Measurements from ENCODE around the gene SAMD14. TPM values are rescaled to one million over a fixed set of nuclear protein-coding genes. Genes with fewer than 3 reads are reported as not detected.

Gene SAMD14
- total and polyA plus RNA-seq, 2 of the 4 experiments (the other 2 are of a cell fraction): 1.4 to 6.2 TPM

GRCh38 chr17:50166518-50167181 is 36.7 kb upstream of the SAMD14 start:
- Histone ChIP-seq H3K23ac (ENCODE audit: low read depth, low read length) (peak overlapping the region; percentile 55; the same call in 1 of the 2 replicates), H3K4ac (ENCODE audit: low read depth, low read length) (peak overlapping the region; percentile 42; the same call in 1 of the 2 replicates), H3K79me1 (ENCODE audit: low read depth in 1 of 2, low read length in 2 of 2) (peaks cover 0 to 2% of the 10 kb centered on the region in 2 experiments; a peak in 1 of 4 replicates), H3K27me3 (ENCODE audit: control insufficient read depth, insufficient read depth, low read length) (no peaks in the 10 kb centered on the region), H2AFZ (replicated peaks; ENCODE audit: low read length, poor library complexity) (no peak overlapping the region), H2AK9ac (replicated peaks; ENCODE audit: low read depth, low read length, poor library complexity) (peak overlapping the region; percentile 24), H2BK5ac (ENCODE audit: low read depth, low read length, poor library complexity, severe bottlenecking) (peak overlapping the region; percentile 37), H3K9me1 (ENCODE audit: insufficient read depth, low read length) (peaks cover 3% of the 10 kb centered on the region; the same call in 1 of the 2 replicates), H3K14ac (replicated peaks; ENCODE audit: low read depth, low read length) (no peak overlapping the region), H2AK5ac (ENCODE audit: low read depth, low read length) (peak overlapping the region; percentile 84), H3K9ac (ENCODE audit: low read depth, low read length) (no peak overlapping the region), H2BK15ac (ENCODE audit: low read depth, low read length) (peak overlapping the region; percentile 86; the same call in 2 of the 3 replicates), H3K56ac (ENCODE audit: extremely low read depth, insufficient read depth, low read length) (no peak overlapping the region), H4K20me1 (ENCODE audit: insufficient read depth, low read length) (no peaks in the 10 kb centered on the region), H2BK120ac (ENCODE audit: low read depth, low read length) (no peak overlapping the region; the same call in none of the 2 replicates), H3K4me2 (ENCODE audit: low read depth, low read length) (no peak overlapping the region), H3K9me3 (ENCODE audit: control insufficient read depth, insufficient read depth, low read length) (no peaks in the 10 kb centered on the region), H3K18ac (ENCODE audit: low read depth, low read length) (no peak overlapping the region), H4K5ac (ENCODE audit: low read depth, low read length) (no peak overlapping the region), H2BK20ac (ENCODE audit: low read depth, low read length) (no peak overlapping the region), H3K4me1 (ENCODE audit: control insufficient read depth, insufficient read depth, low read length) (peaks cover 2% of the 10 kb centered on the region; the same call in 1 of the 2 replicates), H4K8ac (ENCODE audit: low read depth in 2 of 2, low read length in 2 of 2) (no peak overlapping the region), H3K4me3 (ENCODE audit: insufficient read depth, low read depth, low read length) (no peak overlapping the region), H3K27ac (ENCODE audit: insufficient read depth, low read length) (no peak overlapping the region), H4K91ac (ENCODE audit: insufficient read depth, low read depth, low read length) (no peak overlapping the region; the same call in 1 of the 2 replicates), H3K36me3 (ENCODE audit: control insufficient read depth, insufficient read depth, low read length) (no peaks in the 10 kb centered on the region)
- ChIA-PET POLR2A (ENCODE audit: unreplicated experiment) (interaction anchor here (1.2 kb wide), 1 partner anchor 35 kb away, joined by 3 read pairs; no protein-coding TSS in a partner anchor), CTCF (no interaction called here)
- no peak for DNase-seq
- no peak for ATAC-seq (ENCODE audit: low read depth)
- WGBS, 2 experiments (ENCODE audit: extremely low coverage in 2 of 2, insufficient read length in 1 of 2): 63% methylated on average over 1 of the region's 7 CpGs; no CpG with 5 or more reads in 1 of the 2 experiments
- intact Hi-C loops (cut with micrococcal nuclease): no loop called here
- dilution Hi-C loops (cut with HindIII; ENCODE audit: low sequenced_read_pairs, unreplicated experiment): no loop called here
- in situ Hi-C loops (cut with MboI; ENCODE audit: low sequenced_read_pairs): no loop called here
- no TSS peak for BruUV-seq (replicated peaks)
- TF ChIP-seq POLR2A (IDR thresholded peaks at IDR 0.05; ENCODE audit: low read depth, low read length) (no peak), MXI1 (IDR thresholded peaks at IDR 0.05; ENCODE audit: borderline replicate concordance, low read depth, low read length) (no peak), CEBPB (IDR thresholded peaks at IDR 0.05; ENCODE audit: low read depth, low read length) (no peak), NFE2L2 (IDR thresholded peaks at IDR 0.05; ENCODE audit: low read depth, low read length) (no peak), MAZ (IDR thresholded peaks at IDR 0.05; ENCODE audit: borderline replicate concordance, low read depth, low read length) (no peak), RFX5 (IDR thresholded peaks at IDR 0.05; ENCODE audit: low read depth, low read length) (no peak), USF2 (IDR thresholded peaks at IDR 0.05; ENCODE audit: low read depth, low read length) (no peak), CTCF (conservative IDR thresholded peaks at IDR 0.05; ENCODE audit: low read depth, low read length) (no peak), FOS (IDR thresholded peaks at IDR 0.05; ENCODE audit: low read depth, low read length) (no peak), MAFK (IDR thresholded peaks at IDR 0.05; ENCODE audit: low read depth, low read length) (no peak), BHLHE40 (IDR thresholded peaks at IDR 0.05; ENCODE audit: low read depth, low read length) (no peak), CHD1 (IDR thresholded peaks at IDR 0.05; ENCODE audit: low read depth, low read length) (no peak), SMC3 (IDR thresholded peaks at IDR 0.05; ENCODE audit: low read depth, low read length) (no peak), RCOR1 (IDR thresholded peaks at IDR 0.05; ENCODE audit: insufficient replicate concordance, low read length) (no peak), ELK1 (IDR thresholded peaks at IDR 0.05; ENCODE audit: borderline replicate concordance, low read depth, low read length) (no peak)
